D721Med (cell line): ENCODE data around the gene EPS8L2.

ENCODE experiments used
- DNase-seq: peaks from one replicate; pipeline ENCODE4 v3.0.0; 2011; ENCODE audit warnings: low spot score; ENCODE audit not compliant: insufficient read length
- FAIRE-seq: peaks from 2 replicates; lab custom pipeline; 2011; peaks lifted over from hg19 to GRCh38; lab: Jason Lieb, UNC
- TF ChIP-seq, protein P1 (sequence below): IDR thresholded peaks from 2 replicates; pipeline ENCODE4 v1.5.1; 2012; ENCODE audit warnings: mild to moderate bottlenecking, control low read depth; ENCODE audit not compliant: insufficient read depth; ENCODE audit errors: missing control alignments

EPS8L2 gene

DNA sequence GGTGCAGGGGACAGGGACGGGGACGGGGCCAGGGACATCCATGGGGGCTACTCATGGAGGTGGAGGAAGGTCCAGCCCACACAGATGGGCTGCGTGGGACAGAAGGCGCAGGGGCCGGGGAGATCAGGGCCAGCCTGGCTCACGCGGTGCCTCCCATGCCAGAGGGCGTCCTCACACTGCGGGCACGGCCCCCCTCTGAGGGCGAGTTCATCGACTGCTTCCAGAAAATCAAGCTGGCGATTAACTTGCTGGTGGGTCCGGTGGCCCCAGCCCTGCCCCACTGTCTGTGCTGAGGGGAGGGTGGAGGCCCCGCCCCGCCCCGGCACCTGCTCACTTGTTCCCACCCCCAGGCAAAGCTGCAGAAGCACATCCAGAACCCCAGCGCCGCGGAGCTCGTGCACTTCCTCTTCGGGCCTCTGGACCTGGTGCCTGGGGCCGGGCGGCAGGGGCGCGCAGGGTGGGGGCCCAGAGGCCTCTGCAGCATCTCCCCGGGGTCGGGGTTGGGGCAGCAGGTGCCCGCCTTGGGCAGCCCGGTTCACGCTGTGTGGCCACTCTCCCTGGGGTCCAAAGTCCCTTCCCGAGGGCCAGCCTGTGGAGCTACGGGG lies 15.8 kb downstream of the EPS8L2 start:
- FAIRE-seq (no peak), DNase-seq (no peak)
- TF ChIP-seq, protein P1, sequence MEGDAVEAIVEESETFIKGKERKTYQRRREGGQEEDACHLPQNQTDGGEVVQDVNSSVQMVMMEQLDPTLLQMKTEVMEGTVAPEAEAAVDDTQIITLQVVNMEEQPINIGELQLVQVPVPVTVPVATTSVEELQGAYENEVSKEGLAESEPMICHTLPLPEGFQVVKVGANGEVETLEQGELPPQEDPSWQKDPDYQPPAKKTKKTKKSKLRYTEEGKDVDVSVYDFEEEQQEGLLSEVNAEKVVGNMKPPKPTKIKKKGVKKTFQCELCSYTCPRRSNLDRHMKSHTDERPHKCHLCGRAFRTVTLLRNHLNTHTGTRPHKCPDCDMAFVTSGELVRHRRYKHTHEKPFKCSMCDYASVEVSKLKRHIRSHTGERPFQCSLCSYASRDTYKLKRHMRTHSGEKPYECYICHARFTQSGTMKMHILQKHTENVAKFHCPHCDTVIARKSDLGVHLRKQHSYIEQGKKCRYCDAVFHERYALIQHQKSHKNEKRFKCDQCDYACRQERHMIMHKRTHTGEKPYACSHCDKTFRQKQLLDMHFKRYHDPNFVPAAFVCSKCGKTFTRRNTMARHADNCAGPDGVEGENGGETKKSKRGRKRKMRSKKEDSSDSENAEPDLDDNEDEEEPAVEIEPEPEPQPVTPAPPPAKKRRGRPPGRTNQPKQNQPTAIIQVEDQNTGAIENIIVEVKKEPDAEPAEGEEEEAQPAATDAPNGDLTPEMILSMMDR = no peak

DNA sequence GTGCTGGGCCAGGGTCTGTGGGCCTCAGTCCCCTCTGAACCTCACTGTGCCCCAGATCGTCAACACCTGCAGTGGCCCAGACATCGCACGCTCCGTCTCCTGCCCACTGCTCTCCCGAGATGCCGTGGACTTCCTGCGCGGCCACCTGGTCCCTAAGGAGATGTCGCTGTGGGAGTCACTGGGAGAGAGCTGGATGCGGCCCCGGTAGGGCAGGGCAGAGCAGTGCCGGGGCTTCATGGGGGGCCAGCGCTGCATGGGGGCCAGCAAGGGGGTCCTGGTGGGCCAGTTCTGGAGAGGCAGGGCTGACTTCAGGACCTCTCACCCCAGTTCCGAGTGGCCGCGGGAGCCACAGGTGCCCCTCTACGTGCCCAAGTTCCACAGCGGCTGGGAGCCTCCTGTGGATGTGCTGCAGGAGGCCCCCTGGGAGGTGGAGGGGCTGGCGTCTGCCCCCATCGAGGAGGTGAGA lies 16.3 kb downstream of the EPS8L2 start:
- no peak for FAIRE-seq
- TF ChIP-seq, protein P1 = no peak
- DNase-seq = no peak

DNA sequence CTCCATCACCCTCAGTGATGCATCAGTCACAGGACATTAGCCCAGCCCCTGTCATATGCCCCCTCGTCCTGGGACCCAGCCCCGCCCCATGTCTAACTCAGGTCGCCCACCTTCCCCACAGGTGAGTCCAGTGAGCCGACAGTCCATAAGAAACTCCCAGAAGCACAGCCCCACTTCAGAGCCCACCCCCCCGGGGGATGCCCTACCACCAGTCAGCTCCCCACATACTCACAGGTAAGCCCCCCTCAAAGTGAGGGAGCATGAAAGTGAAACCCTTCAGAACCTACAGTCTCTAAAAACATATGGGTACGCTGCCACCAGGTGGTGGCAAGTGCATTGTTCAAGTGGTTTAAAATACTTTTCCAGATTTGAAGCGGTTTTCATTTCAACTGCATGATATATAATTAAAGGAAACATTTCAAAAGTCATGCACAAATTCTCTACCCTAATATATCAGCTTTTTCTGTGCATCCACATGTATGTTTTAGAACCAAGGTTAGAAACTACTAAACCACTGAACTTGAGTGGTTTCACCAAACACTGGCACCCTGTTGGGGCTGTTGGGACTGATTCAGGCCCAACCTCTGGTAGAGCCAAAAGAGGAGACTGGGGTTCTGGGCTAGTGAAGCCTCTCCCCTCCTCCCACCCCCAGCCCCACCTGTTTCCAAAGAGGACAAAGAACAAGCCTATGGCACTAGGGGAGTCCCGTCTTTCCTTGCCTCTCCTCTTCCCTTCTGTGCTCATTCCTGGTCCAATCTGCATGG lies 17.3 kb downstream of the EPS8L2 start:
- TF ChIP-seq, protein P1 = peak; percentile 57
- no peak for DNase-seq
- no peak for FAIRE-seq

DNA sequence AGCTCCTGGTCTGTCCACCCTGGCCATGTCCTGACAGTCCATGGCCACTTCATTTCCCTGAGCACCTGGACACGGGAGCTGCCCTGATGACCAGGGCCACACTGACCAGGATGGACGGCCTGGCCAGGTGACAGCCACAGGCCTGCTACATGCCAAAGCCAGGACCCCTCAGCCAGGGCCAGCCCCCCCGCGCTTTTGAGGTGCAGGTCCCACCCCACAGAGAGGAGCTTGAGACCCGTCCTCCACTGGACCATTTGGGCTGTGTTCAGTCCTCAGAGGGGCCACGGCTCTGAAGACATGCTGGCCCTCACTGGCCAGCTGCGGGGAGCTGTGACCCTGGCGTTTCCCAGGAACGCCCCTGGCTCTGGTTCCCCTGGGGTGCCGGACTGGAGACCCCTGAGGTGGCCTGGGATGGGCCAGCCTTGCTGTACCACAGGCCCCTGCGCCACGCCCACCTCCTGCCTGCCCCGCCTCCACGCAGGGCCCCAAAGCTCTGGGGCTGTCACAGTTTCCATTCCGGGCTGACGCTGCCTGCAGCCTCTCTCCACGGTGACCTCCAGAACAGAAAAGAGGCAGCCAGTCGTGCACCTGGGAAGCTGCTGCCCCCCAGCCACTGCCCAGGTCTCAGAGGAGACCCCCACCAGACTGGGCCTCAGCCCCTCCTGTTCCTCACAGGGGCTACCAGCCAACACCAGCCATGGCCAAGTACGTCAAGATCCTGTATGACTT lies 18.2 kb downstream of the EPS8L2 start:
- DNase-seq = no peak
- TF ChIP-seq, protein P1 = no peak
- FAIRE-seq = no peak

DNA sequence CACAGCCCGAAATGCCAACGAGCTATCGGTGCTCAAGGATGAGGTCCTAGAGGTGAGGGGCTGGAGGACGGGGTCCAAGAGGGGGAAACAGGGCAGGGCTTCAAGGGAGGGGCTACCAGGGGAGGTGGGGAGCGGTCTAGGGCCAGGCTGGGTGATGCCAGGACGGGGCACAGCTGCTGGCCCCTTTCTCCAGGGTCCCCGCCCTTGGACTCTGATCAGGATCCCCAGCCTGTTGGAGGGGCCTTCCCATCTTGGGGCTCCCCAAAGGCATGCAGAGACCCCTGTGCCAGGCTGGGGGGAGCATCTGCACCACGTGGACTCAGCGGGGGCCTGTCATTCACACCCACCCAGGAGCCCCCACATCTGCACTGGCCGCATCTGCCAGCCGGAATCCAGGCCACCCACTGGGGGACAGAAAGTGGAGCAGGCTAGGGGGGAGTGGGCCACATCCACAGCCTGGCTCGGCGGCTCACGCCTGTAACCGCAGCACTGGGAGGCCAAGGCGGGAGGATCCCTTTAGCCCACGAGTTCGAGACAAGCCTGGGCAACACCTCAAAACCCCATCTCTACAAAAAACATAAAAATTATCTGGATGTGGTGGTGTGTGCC lies 18.9 kb downstream of the EPS8L2 start:
- FAIRE-seq (no peak), DNase-seq (no peak)
- TF ChIP-seq, protein P1 = no peak

DNA sequence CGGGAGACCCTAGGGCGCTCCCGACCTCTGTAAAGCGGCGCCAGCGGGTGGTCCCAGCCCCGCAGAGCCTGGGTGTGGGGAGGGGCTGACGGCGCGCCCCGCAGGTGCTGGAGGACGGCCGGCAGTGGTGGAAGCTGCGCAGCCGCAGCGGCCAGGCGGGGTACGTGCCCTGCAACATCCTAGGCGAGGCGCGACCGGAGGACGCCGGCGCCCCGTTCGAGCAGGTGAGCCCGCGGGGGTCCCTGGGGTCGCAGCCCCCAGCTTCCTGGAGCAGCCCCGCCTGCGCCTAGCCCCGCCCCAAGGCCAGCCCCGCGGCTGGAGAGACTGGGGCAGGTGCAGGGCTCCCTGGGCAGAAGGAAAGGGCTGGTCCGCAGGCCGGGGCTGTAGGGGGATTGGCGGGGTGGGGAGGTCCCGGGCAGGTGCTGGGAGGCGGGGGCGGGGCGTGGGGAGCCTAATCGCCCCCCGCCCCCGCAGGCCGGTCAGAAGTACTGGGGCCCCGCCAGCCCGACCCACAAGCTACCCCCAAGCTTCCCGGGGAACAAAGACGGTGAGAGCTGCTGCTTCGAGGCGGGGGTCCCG lies 19.7 kb downstream of the EPS8L2 start:
- TF ChIP-seq, protein P1 = no peak
- no peak for FAIRE-seq
- DNase-seq = no peak
